HepG2 (cell line): ENCODE data around the gene PTPRF. TPM values are rescaled to one million over a fixed set of nuclear protein-coding genes. Genes with fewer than 3 reads are reported as not detected.

Experiments used
- ATAC-seq: fragments of 200-7000 bp; cut with Tn5 transposase; 3 replicates; pipeline ENCODE4 v1.9.1; 2020; ENCODE audit warnings: mild to moderate bottlenecking, moderate library complexity
- BruUV-seq: library from RNA; stranded (reverse); fragments of 400-500 nt; replicated peaks from 2 replicates; lab custom pipeline; 2021; lab: Mats Ljungman, UMichigan
- CTCF ChIA-PET: fragments of 300-600 bp; formaldehyde crosslinking; extraction: SDS; loops from one replicate; lab custom pipeline; 2021; ENCODE audit warnings: low total read pairs, inconsistent platforms, low intra/inter-chr PET ratio; lab: Yijun Ruan, JAX
- POLR2A ChIA-PET: fragments of 350-600 bp; sonication (Branson Sonifier 250); formaldehyde crosslinking; loops from one replicate; lab custom pipeline; 2020; ENCODE audit warnings: antibody characterized with exemption, inconsistent platforms; lab: Yijun Ruan, JAX
- DNase-seq: peaks from one replicate; pipeline ENCODE4 v3.0.0-alpha.2; 2015; ENCODE audit warnings: low spot score
- FAIRE-seq: peaks from 3 replicates; lab custom pipeline; 2011; peaks lifted over from hg19 to GRCh38; lab: Jason Lieb, UNC
- H2AFZ ChIP-seq: one replicate; pipeline ENCODE4 v1.6.1; 2011; ENCODE audit warnings: low read length, inconsistent platforms
- H3K27ac ChIP-seq: fragments of 300-600 bp; 3 replicates; pipeline ENCODE4 v1.8.0; 2011; ENCODE audit warnings: mixed run types, mild to moderate bottlenecking, mixed read lengths, low read length, inconsistent platforms; ENCODE audit not compliant: insufficient read depth; ENCODE audit errors: extremely low read length
- H3K27me3 ChIP-seq, 2 experiments: fragments of 200-600 bp in 1 of 2; 2 replicates in 1 of 2; 3 replicates in 1 of 2; pipeline versions ENCODE4 v1.6.0 to v1.8.0; 2011; ENCODE audit warnings: low read length in 2 of 2, mild to moderate bottlenecking in 2 of 2, moderate library complexity in 2 of 2, inconsistent platforms in 1 of 2; ENCODE audit not compliant: insufficient read depth in 2 of 2, control insufficient read depth in 1 of 2
- H3K36me3 ChIP-seq, 2 experiments: fragments of 200-600 bp in 1 of 2; replicated peaks in 1 of 2; 2 replicates in 1 of 2; 3 replicates in 1 of 2; pipeline versions ENCODE4 v1.5.1 to v1.8.0; 2011; ENCODE audit warnings: low read length in 2 of 2, inconsistent platforms in 1 of 2; ENCODE audit not compliant: insufficient read depth in 2 of 2, control insufficient read depth in 1 of 2
- H3K4me1 ChIP-seq: 2 replicates; pipeline ENCODE4 v1.5.1; 2012; ENCODE audit warnings: low read length, inconsistent platforms; ENCODE audit not compliant: insufficient read depth
- H3K4me2 ChIP-seq: 2 replicates; pipeline ENCODE4 v1.6.0; 2011; ENCODE audit warnings: low read depth, low read length, inconsistent platforms
- H3K4me3 ChIP-seq, 3 experiments: fragments of 200-600 bp in 1 of 3; sonication (generic), shearing (Covaris generic) in 1 of 3; replicated peaks in 1 of 3; 2 replicates each; pipeline ENCODE4 v1.5.1; 2011 to 2016; ENCODE audit warnings: low read length in 3 of 3, inconsistent platforms in 2 of 3, low read depth in 2 of 3, mild to moderate bottlenecking in 2 of 3, control low read depth in 1 of 3, mixed read lengths in 1 of 3; ENCODE audit not compliant: insufficient read depth in 1 of 3
- H3K79me2 ChIP-seq: one replicate; pipeline ENCODE4 v1.6.1; 2011; ENCODE audit warnings: low read length, inconsistent platforms; ENCODE audit not compliant: insufficient read depth
- H3K9ac ChIP-seq: 2 replicates; pipeline ENCODE4 v1.6.0; 2011; ENCODE audit warnings: mild to moderate bottlenecking, low read depth, low read length, inconsistent platforms; ENCODE audit not compliant: insufficient read depth
- H3K9me3 ChIP-seq: 2 replicates; pipeline ENCODE4 v1.5.1; 2012; ENCODE audit warnings: mild to moderate bottlenecking, low read length
- H4K20me1 ChIP-seq: 2 replicates; pipeline ENCODE4 v1.6.0; 2011; ENCODE audit warnings: inconsistent platforms, mild to moderate bottlenecking, low read length, moderate library complexity; ENCODE audit not compliant: insufficient read depth
- ARHGAP35 ChIP-seq: sonication (generic); formaldehyde crosslinking; IDR thresholded peaks from 2 replicates; pipeline ENCODE4 v1.9.0; 2022; ENCODE audit warnings: mild to moderate bottlenecking, inconsistent platforms, moderate library complexity, missing genetic modification reagents, borderline replicate concordance
- EHMT2 ChIP-seq: fragments of 200-600 bp; sonication (generic); IDR thresholded peaks from 2 replicates; pipeline ENCODE4 v1.7.0; 2017; ENCODE audit warnings: antibody characterized with exemption, low read depth, low read length, borderline replicate concordance
- GTF2F1 ChIP-seq: fragments of 150-350 bp; IDR thresholded peaks from 2 replicates; pipeline ENCODE4 v1.6.1; 2014; ENCODE audit warnings: low read length
- HDAC2 ChIP-seq: sonication (generic); formaldehyde crosslinking; IDR thresholded peaks from 2 replicates; pipeline ENCODE4 v1.4.0; 2020; ENCODE audit warnings: missing genetic modification reagents
- MAFG ChIP-seq: sonication (generic); formaldehyde crosslinking; IDR thresholded peaks from 2 replicates; pipeline ENCODE4 v1.5.1; 2020; ENCODE audit warnings: mild to moderate bottlenecking, missing genetic modification reagents
- SIN3B ChIP-seq: fragments of 150-350 bp; IDR thresholded peaks from 2 replicates; pipeline ENCODE4 v1.6.1; 2014; ENCODE audit warnings: low read length
- TARDBP ChIP-seq: sonication (generic); formaldehyde crosslinking; IDR thresholded peaks from 2 replicates; pipeline ENCODE4 v1.8.0; 2022; ENCODE audit warnings: mild to moderate bottlenecking, missing genetic modification reagents
- ZFP90 ChIP-seq: sonication (generic); formaldehyde crosslinking; IDR thresholded peaks from 2 replicates; pipeline ENCODE4 v1.8.0; 2022; ENCODE audit warnings: missing genetic modification reagents, mild to moderate bottlenecking, inconsistent platforms, borderline replicate concordance
- ZNF572 ChIP-seq: sonication (generic); formaldehyde crosslinking; IDR thresholded peaks from 2 replicates; pipeline ENCODE4 v1.5.1; 2020; ENCODE audit warnings: mild to moderate bottlenecking, missing genetic modification reagents
- ZNF614 ChIP-seq: IDR thresholded peaks from 2 replicates; pipeline ENCODE4 v1.6.1; 2018; ENCODE audit warnings: missing biosample characterization, missing genetic modification reagents, inconsistent platforms, borderline replicate concordance
- ZNF747 ChIP-seq: sonication (generic); formaldehyde crosslinking; IDR thresholded peaks from 2 replicates; pipeline ENCODE4 v1.8.1; 2023; ENCODE audit warnings: missing genetic modification reagents, mild to moderate bottlenecking, borderline replicate concordance
- ZNF891 ChIP-seq: sonication (generic); formaldehyde crosslinking; IDR thresholded peaks from 2 replicates; pipeline ENCODE4 v1.5.0; 2020; ENCODE audit warnings: mild to moderate bottlenecking, missing genetic modification reagents
- WGBS: methylation state at CpG from one replicate; pipeline ENCODE4 v1.1.6; 2017; ENCODE audit warnings: low lambda C conversion rate; 5-methylcytosine and 5-hydroxymethylcytosine counted together
- in situ Hi-C: cut with HindIII; loops from 2 replicates; pipeline ENCODE4 v1.10.0; 2017; ENCODE audit warnings: low pct_unique_long_range_greater_than_20kb; ENCODE audit not compliant: extremely low pct_ligation_motif_present
- intact Hi-C: fragments of 100-400 bp; cut with micrococcal nuclease; formaldehyde crosslinking; loops from one replicate; pipeline ENCODE4 v1.10.0; 2022; ENCODE audit not compliant: unreplicated experiment
- polyA plus RNA-seq, 8 experiments: library from polyadenylated mRNA; depleted of rRNA in 3 of 8; stranded (reverse) in 7 of 8; unstranded in 1 of 8; fragments of >200 nt; fragmentation: Illumina TruSeq in 4 of 8; extraction: Trizol in 4 of 8; gene quantifications; 2 replicates each; pipeline versions ENCODE4 v1.2.1 to v1.2.3, GENCODE V29; 2011 to 2016; ENCODE audit warnings: low read depth in 4 of 8, missing spikeins in 1 of 8, mixed read lengths in 1 of 8; ENCODE audit not compliant: insufficient read depth in 1 of 8
- total RNA-seq, 5 experiments: library from RNA; depleted of rRNA; stranded (reverse); fragments of >200 nt; fragmentation: Illumina TruSeq; extraction: Trizol; gene quantifications; 2 replicates each; pipeline ENCODE4 v1.2.3, GENCODE V29; 2016; ENCODE audit warnings: low read depth in 1 of 5
- TF ChIP-seq, protein P1 (sequence below): sonication (generic); formaldehyde crosslinking; IDR thresholded peaks from 2 replicates; pipeline ENCODE4 v1.5.1; 2020; ENCODE audit warnings: mild to moderate bottlenecking, moderate library complexity, missing genetic modification reagents
- TF ChIP-seq, protein P2 (sequence below): sonication (generic); formaldehyde crosslinking; IDR thresholded peaks from 2 replicates; pipeline ENCODE4 v1.8.1; 2023; ENCODE audit warnings: mild to moderate bottlenecking, moderate library complexity, missing genetic modification reagents
- TF ChIP-seq, protein P3 (sequence below): sonication (generic); formaldehyde crosslinking; IDR thresholded peaks from 2 replicates; pipeline ENCODE4 v1.9.0; 2021; ENCODE audit warnings: missing genetic modification reagents, borderline replicate concordance
- TF ChIP-seq, protein P4 (sequence below): sonication (generic); formaldehyde crosslinking; IDR thresholded peaks from 2 replicates; pipeline ENCODE4 v1.4.0; 2020; ENCODE audit warnings: missing genetic modification reagents, low read depth, mild to moderate bottlenecking, borderline replicate concordance

Gene PTPRF
- total and polyA plus RNA-seq, 2 of the 13 experiments (the other 11 are each of a cell fraction or from before 2014, with no cell fraction given), result 55.9 to 167 TPM

DNA sequence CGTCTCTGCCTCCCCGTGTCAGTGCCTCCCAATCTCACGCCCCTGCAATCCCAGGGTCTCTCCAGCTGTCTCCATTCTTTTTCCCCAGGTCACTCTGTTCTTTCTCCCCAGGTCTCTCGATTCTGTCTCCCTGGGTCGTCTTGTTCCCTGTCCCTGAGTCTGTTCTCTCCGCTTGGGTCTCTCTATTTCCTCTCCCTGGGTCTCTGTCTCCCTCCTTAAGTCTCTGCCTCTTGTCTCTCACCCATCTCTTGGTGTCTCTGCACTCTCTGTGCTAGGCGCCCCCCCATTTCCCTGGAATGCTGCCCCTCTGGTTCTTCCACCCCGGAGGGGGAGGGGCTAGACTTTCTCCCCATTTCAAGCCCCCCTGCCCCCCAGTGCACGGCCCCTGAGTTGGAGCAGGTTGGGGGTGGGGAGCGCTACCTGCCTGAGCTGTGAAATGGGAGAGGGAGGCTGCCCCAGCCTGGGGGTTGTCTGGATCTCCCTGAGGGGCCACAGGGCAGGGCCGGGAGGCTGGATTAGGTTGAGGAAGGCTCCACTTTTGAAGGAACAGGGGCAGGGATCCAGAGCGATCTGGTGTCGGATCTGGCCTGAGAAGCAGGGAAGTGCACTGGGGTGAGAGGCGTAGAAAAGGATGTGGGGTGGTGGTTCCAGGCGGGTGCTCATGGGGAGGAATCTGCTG is 1.4 kb downstream of the PTPRF start:
- CTCF ChIA-PET, result interaction anchor here (0.9 kb wide), 1 partner anchor 23 kb away, joined by 3 read pairs; no protein-coding TSS in a partner anchor
- peak overlapping the region; percentile 64 to 86 (median 77) for H3K4me3 ChIP-seq
- in situ Hi-C loops, result no loop called here
- POLR2A ChIA-PET, result interaction anchor here (1.5 to 8.6 kb wide), 3 partner anchors 10 to 118 kb away, joined by 6 to 87 read pairs (median 22); partner anchors contain the start of gene KDM4A
- no peaks in the 10 kb centered on the region for H3K27me3 ChIP-seq
- H3K27ac ChIP-seq, result peak overlapping the region; percentile 66
- TSS peak; percentile 50 for BruUV-seq
- 30% methylated on average over 15 of the region's 15 CpGs for WGBS
- no peak for DNase-seq
- FAIRE-seq, result no peak
- H3K4me2 ChIP-seq, result peak overlapping the region; percentile 91
- intact Hi-C loops, result loop anchor here (5.0 kb wide), 1 partner anchor 120 kb away; the partner anchor contains the start of gene KDM4A
- ATAC-seq, result no peak
- peaks cover 65% of the 10 kb centered on the region for H3K4me1 ChIP-seq
- peaks cover 30% of the 10 kb centered on the region for H4K20me1 ChIP-seq
- H3K36me3 ChIP-seq, result peaks cover 0 to 8% of the 10 kb centered on the region in 2 experiments; a peak in 1 of 5 replicates
- H3K9me3 ChIP-seq, result no peaks in the 10 kb centered on the region
- H2AFZ ChIP-seq, result no peak overlapping the region
- peaks cover 56% of the 10 kb centered on the region for H3K79me2 ChIP-seq
- H3K9ac ChIP-seq, result peak overlapping the region; percentile 85
- TF ChIP-seq MAFG (CRISPR knock-in tag), result no peak
- no peak for TF ChIP-seq GTF2F1
- TF ChIP-seq, protein P1, sequence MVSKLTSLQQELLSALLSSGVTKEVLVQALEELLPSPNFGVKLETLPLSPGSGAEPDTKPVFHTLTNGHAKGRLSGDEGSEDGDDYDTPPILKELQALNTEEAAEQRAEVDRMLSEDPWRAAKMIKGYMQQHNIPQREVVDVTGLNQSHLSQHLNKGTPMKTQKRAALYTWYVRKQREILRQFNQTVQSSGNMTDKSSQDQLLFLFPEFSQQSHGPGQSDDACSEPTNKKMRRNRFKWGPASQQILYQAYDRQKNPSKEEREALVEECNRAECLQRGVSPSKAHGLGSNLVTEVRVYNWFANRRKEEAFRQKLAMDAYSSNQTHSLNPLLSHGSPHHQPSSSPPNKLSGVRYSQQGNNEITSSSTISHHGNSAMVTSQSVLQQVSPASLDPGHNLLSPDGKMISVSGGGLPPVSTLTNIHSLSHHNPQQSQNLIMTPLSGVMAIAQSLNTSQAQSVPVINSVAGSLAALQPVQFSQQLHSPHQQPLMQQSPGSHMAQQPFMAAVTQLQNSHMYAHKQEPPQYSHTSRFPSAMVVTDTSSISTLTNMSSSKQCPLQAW (CRISPR knock-in tag), result peak; percentile 59
- 0 out of 2 replicates have a peak, but pooled peaks have one; percentile 25 for TF ChIP-seq ARHGAP35 (CRISPR knock-in tag)
- 0 out of 2 replicates have a peak, but pooled peaks have one; percentile 59 for TF ChIP-seq ZNF891 (CRISPR knock-in tag)
- TF ChIP-seq EHMT2, result no peak
- TF ChIP-seq, protein P2, sequence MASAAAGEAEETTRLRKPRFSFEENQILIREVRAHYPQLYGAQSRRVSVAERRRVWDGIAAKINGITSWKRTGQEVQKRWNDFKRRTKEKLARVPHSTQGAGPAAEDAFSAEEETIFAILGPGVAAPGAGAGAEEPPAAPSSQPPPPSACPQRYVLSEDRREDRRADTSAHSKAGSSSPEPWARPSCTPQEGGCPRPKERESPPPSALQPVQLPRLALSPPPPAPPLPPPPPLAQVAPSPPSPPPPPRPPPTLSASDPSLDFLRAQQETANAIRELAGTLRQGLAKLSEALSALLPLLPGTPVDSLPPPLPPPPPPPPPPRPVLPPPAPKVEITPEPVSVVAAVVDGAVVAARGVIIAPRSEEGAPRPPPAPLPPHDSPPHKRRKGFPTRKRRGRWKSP (CRISPR knock-in tag), result 0 out of 2 replicates have a peak, but pooled peaks have one; percentile 40
- 0 out of 2 replicates have a peak, but pooled peaks have one; percentile 14 for TF ChIP-seq ZNF747 (CRISPR knock-in tag)
- TF ChIP-seq ZFP90 (CRISPR knock-in tag), result 0 out of 2 replicates have a peak, but pooled peaks have one; percentile 25
- TF ChIP-seq, protein P3, sequence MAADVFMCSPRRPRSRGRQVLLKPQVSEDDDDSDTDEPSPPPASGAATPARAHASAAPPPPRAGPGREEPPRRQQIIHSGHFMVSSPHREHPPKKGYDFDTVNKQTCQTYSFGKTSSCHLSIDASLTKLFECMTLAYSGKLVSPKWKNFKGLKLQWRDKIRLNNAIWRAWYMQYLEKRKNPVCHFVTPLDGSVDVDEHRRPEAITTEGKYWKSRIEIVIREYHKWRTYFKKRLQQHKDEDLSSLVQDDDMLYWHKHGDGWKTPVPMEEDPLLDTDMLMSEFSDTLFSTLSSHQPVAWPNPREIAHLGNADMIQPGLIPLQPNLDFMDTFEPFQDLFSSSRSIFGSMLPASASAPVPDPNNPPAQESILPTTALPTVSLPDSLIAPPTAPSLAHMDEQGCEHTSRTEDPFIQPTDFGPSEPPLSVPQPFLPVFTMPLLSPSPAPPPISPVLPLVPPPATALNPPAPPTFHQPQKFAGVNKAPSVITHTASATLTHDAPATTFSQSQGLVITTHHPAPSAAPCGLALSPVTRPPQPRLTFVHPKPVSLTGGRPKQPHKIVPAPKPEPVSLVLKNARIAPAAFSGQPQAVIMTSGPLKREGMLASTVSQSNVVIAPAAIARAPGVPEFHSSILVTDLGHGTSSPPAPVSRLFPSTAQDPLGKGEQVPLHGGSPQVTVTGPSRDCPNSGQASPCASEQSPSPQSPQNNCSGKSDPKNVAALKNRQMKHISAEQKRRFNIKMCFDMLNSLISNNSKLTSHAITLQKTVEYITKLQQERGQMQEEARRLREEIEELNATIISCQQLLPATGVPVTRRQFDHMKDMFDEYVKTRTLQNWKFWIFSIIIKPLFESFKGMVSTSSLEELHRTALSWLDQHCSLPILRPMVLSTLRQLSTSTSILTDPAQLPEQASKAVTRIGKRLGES (CRISPR knock-in tag), result no peak
- 0 out of 2 replicates have a peak, but pooled peaks have one; percentile 4 for TF ChIP-seq ZNF614
- peak; percentile 79; the same call in 1 of the 2 replicates for TF ChIP-seq ZNF572 (CRISPR knock-in tag)
- TF ChIP-seq, protein P4, sequence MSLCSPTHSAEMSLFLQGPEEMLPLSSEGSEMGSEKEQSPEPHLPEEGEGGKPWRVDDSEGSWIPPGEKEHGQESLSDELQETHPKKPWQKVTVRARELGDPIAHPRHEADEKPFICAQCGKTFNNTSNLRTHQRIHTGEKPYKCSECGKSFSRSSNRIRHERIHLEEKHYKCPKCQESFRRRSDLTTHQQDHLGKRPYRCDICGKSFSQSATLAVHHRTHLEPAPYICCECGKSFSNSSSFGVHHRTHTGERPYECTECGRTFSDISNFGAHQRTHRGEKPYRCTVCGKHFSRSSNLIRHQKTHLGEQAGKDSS, result no peak
- TF ChIP-seq SIN3B, result no peak
- no peak for TF ChIP-seq HDAC2 (CRISPR knock-in tag)
- 0 out of 2 replicates have a peak, but pooled peaks have one; percentile 20 for TF ChIP-seq TARDBP
